Body of pancreas (tissue), 4 donors: ENCODE data around the gene ELOVL7. TPM values are rescaled to one million over a fixed set of nuclear protein-coding genes. Genes with fewer than 3 reads are reported as not detected.

ENCODE experiments used
- ATAC-seq: fragments of 150-250 bp; one replicate; pipeline ENCODE4 v1.9.1; 2016
- DNase-seq, 4 donors: peaks; one replicate each; pipeline ENCODE4 v3.0.0-alpha.2; 2019
- H3K27ac ChIP-seq, 4 donors: fragments of 200-600 bp; sonication (generic); 1 replicate in 3 of 4; 2 replicates in 1 of 4; pipeline versions ENCODE4 v1.5.1 to v1.6.1; 2016 to 2019; ENCODE audit warnings: mild to moderate bottlenecking in 1 of 4, mixed read lengths in 1 of 4, moderate library complexity in 1 of 4
- H3K27me3 ChIP-seq, 2 donors: fragments of 200-600 bp; sonication (generic); one replicate each; pipeline ENCODE4 v1.6.0; 2016; ENCODE audit warnings: mild to moderate bottlenecking in 1 of 2
- H3K36me3 ChIP-seq, 2 donors: fragments of 200-600 bp; sonication (generic); replicated peaks in 1 of 2; 2 replicates each; pipeline ENCODE4 v1.5.1; 2016; ENCODE audit warnings: low read depth in 2 of 2; ENCODE audit not compliant: insufficient read depth in 1 of 2
- H3K4me1 ChIP-seq: fragments of 200-600 bp; sonication (generic); one replicate; pipeline ENCODE4 v1.6.0; 2016
- H3K4me3 ChIP-seq, 2 donors: fragments of 200-600 bp; sonication (generic); 1 replicate in 1 of 2; 2 replicates in 1 of 2; pipeline ENCODE4 v1.5.1; 2016 to 2019
- H3K9me3 ChIP-seq, 3 donors: fragments of 200-600 bp; sonication (generic); 1 replicate in 2 of 3; 2 replicates in 1 of 3; pipeline ENCODE4 v1.5.1; 2016
- POLR2A ChIP-seq, 3 donors: fragments of 450-650 bp; IDR thresholded peaks; one replicate each; pipeline ENCODE4 v1.6.1; 2016; ENCODE audit warnings: antibody characterized with exemption in 3 of 3, mild to moderate bottlenecking in 2 of 3
- WGBS, 2 donors: methylation state at CpG; one replicate each; pipeline ENCODE4 v1.1.5; 2017; 5-methylcytosine and 5-hydroxymethylcytosine counted together
- intact Hi-C: fragments of 100-400 bp; cut with DNase I; formaldehyde crosslinking; loops from one replicate; pipeline ENCODE4 v1.15.1; 2023
- total RNA-seq, 2 donors: library from RNA; depleted of rRNA; stranded (reverse); fragments of >200 nt; gene quantifications; one replicate each; pipeline ENCODE4 v1.1.0, GENCODE V29; 2016
- TF ChIP-seq, protein P1 (sequence below), 7 experiments: fragments of 450-650 bp in 4 of 7; fragments of 200-600 bp in 3 of 7; sonication (generic) in 3 of 7; IDR thresholded peaks; one replicate each; pipeline ENCODE4 v1.5.1; 2016 to 2019; ENCODE audit warnings: antibody characterized with exemption in 7 of 7

The ELOVL7 gene
- total RNA-seq, 2 donors from 2014 or later = 2.6 to 7.5 TPM

DNA sequence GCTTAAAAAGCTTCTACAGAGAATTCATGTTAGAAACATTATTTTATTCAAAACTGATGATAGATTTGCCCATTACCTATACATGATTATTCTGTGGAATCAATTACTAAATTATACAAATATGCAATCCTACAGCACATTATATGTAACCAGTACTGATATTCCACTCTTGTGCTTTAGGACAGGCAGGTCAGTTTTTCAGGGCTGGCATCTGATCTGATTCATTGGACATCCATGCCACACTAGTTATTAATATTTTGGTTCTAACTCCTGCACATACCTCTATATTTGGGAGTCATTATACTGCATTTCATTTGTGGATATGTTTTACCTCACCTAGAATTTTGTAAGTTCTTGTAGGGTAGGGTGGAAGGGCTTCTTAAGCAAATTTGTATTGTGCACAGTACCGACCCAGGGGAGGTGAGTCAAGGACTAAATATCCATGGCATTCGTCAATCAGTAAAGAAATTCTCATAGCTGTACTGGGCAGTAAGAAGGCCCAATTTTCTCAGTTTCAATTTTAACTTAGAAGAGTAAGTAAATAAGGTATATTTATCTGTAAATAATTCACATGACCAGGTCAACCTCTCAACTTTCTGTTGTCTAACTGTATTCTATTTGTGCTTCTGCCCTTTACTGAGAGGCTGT, 33.5 kb downstream of the ELOVL7 start:
- DNase-seq = no peak
- TF ChIP-seq, protein P1, sequence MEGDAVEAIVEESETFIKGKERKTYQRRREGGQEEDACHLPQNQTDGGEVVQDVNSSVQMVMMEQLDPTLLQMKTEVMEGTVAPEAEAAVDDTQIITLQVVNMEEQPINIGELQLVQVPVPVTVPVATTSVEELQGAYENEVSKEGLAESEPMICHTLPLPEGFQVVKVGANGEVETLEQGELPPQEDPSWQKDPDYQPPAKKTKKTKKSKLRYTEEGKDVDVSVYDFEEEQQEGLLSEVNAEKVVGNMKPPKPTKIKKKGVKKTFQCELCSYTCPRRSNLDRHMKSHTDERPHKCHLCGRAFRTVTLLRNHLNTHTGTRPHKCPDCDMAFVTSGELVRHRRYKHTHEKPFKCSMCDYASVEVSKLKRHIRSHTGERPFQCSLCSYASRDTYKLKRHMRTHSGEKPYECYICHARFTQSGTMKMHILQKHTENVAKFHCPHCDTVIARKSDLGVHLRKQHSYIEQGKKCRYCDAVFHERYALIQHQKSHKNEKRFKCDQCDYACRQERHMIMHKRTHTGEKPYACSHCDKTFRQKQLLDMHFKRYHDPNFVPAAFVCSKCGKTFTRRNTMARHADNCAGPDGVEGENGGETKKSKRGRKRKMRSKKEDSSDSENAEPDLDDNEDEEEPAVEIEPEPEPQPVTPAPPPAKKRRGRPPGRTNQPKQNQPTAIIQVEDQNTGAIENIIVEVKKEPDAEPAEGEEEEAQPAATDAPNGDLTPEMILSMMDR (IDR thresholded peaks at IDR 0.05) = no peak
- no peak for TF ChIP-seq POLR2A (IDR thresholded peaks at IDR 0.05)
- H3K27ac ChIP-seq = peak overlapping the region in 1 of 4 donors; percentile 34
- H3K4me1 ChIP-seq = peaks cover 15% of the 10 kb centered on the region
- no peaks in the 10 kb centered on the region for H3K27me3 ChIP-seq
- intact Hi-C loops = no loop called here
- no peak overlapping the region for H3K4me3 ChIP-seq
- peak; percentile 72 for ATAC-seq
- no peaks in the 10 kb centered on the region for H3K9me3 ChIP-seq
- H3K36me3 ChIP-seq = no peaks in the 10 kb centered on the region
- WGBS, 2 donors = 31 to 39% methylated on average over 2 of the region's 2 CpGs

DNA sequence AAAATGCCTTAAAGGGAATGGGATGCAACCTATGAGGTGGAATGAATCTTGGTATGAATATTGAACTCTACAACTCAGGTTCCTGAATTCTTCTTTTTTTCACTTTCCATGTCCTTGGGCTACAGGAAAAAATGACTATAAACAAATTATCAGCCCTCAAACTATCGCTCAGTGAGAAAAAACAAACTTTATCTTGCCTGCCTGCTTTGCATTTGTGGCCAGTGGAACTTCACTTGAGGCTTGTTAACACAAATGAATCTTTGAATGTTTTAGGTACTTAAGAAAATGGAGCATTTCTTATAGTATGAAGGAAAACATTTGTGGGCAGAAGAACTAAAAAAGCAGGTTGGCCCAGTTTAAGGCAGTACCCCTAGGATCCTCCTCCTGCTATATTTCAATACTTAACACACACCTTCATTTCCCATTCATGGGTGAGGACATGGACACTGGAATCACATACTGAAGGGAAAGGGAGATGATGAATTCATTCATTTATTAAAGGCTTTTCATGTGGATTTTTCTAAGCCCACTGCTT, 34.1 kb downstream of the ELOVL7 start:
- no peak for ATAC-seq
- peaks cover 15% of the 10 kb centered on the region for H3K4me1 ChIP-seq

DNA sequence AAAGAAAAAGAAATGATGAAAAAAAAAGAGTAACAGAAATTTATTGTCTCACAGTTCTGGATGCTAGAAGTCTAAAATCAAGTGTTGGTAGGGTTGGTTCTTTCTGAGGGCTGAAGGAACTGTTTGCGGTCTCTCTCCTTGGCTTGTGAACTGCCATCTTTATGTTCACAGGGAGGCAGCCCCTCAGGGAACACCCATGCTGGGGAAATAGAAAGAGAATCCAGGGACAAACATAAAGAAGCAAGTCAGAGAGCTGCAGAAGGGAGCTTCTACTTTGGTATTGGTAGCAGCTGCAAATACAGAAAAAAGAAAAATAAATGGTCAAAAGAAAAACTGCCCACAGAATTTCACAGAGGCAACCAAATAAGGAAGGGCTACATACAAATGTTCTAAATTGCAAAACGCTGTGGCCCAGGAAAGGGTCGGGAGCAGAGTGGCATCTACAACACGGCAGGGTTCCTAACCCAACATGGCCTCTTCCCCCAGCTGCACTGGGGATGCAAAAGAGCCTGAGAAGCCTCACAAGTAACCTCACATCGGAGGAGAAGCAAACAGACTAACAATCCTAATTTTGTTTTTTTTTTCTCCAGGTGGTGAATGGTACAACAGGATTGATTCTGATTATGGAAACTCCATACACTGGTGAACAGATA, 37.4 kb downstream of the ELOVL7 start:
- H3K36me3 ChIP-seq = no peaks in the 10 kb centered on the region
- H3K4me1 ChIP-seq = peaks cover 17% of the 10 kb centered on the region
- intact Hi-C loops = no loop called here
- no peaks in the 10 kb centered on the region for H3K27me3 ChIP-seq
- WGBS, 2 donors = 87 to 90% methylated on average over 5 of the region's 5 CpGs
- no peak overlapping the region for H3K4me3 ChIP-seq
- no peak for ATAC-seq
- no peak for TF ChIP-seq POLR2A (IDR thresholded peaks at IDR 0.05)
- TF ChIP-seq, protein P1 (IDR thresholded peaks at IDR 0.05) = no peak
- no peaks in the 10 kb centered on the region for H3K9me3 ChIP-seq
- no peak overlapping the region for H3K27ac ChIP-seq
- no peak for DNase-seq

More for the DNA sequence above, 34.1 kb downstream of the ELOVL7 start:
- TF ChIP-seq, protein P1 (IDR thresholded peaks at IDR 0.05) = no peak
- TF ChIP-seq POLR2A (IDR thresholded peaks at IDR 0.05) = no peak
- intact Hi-C loops = no loop called here
- H3K36me3 ChIP-seq = no peaks in the 10 kb centered on the region
- H3K27ac ChIP-seq = peak overlapping the region in 1 of 4 donors; percentile 34
- H3K9me3 ChIP-seq = no peaks in the 10 kb centered on the region
- no peaks in the 10 kb centered on the region for H3K27me3 ChIP-seq
- 24 to 37% methylated on average over 1 of the region's 1 CpG for WGBS, 2 donors
- DNase-seq = no peak
- H3K4me3 ChIP-seq = no peak overlapping the region

DNA sequence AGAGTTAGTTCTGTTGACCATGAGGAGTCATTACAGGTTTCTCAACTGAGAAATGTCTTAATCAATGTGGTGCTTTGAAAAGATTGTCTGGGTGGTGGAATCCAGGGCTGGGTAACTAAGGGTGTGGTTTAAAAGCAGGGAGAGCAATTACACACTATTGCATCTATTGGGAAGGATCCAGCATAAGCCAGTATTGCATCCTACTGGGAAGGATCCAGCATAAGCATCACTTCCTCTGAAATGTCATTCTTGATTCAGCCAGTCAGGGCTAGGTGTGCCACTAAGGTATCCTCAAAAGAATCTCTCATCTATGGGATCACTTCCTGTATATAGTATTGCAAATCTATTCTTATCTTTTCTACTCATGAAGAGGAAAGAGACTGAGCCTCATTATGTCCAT, 38.6 kb downstream of the ELOVL7 start:
- TF ChIP-seq, protein P1 (IDR thresholded peaks at IDR 0.05) = no peak
- TF ChIP-seq POLR2A (IDR thresholded peaks at IDR 0.05) = no peak
- ATAC-seq (no peak), DNase-seq (no peak)
- Histone ChIP-seq H3K27me3 (no peaks in the 10 kb centered on the region), H3K4me3 (no peak overlapping the region), H3K4me1 (peaks cover 11% of the 10 kb centered on the region), H3K9me3 (no peaks in the 10 kb centered on the region), H3K36me3 (no peaks in the 10 kb centered on the region), H3K27ac (no peak overlapping the region)
- intact Hi-C loops = no loop called here
